GM18498 (cell line): Measurements from ENCODE around the gene TARS2.

Source experiments
- ATAC-seq: cut with Tn5 transposase; IDR thresholded peaks from one replicate; pipeline ENCODE4 v1.9.1; 2021; ENCODE audit warnings: mild to moderate bottlenecking, moderate library complexity; ENCODE audit not compliant: unreplicated experiment

TARS2 gene, protein sequence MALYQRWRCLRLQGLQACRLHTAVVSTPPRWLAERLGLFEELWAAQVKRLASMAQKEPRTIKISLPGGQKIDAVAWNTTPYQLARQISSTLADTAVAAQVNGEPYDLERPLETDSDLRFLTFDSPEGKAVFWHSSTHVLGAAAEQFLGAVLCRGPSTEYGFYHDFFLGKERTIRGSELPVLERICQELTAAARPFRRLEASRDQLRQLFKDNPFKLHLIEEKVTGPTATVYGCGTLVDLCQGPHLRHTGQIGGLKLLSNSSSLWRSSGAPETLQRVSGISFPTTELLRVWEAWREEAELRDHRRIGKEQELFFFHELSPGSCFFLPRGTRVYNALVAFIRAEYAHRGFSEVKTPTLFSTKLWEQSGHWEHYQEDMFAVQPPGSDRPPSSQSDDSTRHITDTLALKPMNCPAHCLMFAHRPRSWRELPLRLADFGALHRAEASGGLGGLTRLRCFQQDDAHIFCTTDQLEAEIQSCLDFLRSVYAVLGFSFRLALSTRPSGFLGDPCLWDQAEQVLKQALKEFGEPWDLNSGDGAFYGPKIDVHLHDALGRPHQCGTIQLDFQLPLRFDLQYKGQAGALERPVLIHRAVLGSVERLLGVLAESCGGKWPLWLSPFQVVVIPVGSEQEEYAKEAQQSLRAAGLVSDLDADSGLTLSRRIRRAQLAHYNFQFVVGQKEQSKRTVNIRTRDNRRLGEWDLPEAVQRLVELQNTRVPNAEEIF

DNA sequence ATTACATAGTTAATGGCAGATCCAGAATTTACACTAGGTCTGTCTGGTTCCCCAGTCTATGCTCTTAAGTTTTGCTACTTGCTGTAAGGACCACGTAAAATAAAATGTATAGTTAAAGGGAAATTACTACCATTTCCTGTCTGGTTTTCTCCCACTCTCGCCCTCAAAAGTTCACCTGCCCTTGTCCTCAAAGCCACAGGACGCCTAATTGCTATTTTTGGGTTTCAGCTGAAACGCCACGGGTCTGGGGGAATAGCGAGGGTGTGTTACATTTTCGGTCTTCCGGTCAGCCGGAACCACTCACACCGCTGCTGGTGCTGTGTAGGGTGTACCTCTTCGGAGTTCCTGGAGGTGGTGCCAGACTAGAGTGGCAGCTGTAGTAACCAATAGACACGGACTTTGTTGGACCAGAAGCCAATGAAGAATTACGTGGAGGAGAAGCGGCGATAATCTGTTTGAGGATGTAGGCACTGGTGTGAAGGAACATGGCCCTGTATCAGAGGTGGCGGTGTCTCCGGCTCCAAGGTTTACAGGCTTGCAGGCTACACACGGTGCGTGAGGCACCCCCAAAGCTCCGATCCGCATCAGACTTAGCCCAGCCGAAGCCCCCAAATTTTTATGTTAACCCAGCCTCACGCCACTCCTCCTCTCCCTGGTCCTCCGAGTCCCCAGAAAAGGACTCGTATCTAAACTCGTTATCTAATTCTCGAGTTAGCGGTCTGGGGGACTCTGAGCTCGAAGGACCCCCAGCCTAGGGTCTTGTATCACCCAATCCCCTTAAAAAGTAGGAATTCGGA, at the start of gene TARS2:
TARS2 (plus strand) TSS at position 454 of the 797 bp plus-strand sequence; CDS start at position 486, 32 bp downstream.
- ATAC-seq = peak; percentile 99

DNA sequence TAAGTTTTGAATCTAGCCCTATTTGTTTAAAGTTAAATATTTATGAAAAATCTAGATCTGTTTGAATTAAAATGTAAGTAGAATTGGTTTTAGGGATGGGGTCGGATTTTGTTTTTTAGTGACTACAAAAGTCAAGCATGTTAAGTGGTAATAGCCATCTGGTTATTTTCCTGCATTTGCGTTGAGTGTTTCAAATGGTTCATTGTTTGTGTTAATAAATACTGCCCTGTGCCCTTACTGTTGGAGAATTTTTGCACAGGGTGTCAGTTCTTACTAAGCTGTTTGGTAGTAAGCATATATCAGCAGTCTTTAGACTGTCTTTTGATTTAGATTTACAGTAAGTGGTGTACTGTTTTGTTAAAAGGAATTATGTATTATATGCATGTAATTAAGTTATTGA, 46.1 kb upstream of the TARS2 start:
- ATAC-seq = no peak

DNA sequence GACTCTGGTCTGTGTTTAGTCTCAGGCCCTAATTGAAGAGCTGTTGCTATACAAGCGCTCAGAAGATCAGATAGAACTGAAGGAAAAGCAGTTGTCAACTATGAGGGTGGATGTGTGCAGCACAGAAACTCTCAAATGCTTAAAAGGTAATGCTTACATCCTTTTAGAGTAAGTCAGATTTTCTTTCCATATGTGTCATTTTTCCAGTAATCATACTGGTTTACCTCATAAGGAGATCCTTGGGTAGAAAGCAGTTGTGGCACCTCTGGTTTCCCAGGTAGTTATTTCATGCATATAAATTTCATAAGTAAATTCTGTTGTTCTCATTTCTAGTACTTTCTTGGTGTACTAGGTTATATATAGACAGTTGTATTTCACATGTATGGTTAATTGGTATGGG, 43.0 kb upstream of the TARS2 start:
- ATAC-seq = no peak

DNA sequence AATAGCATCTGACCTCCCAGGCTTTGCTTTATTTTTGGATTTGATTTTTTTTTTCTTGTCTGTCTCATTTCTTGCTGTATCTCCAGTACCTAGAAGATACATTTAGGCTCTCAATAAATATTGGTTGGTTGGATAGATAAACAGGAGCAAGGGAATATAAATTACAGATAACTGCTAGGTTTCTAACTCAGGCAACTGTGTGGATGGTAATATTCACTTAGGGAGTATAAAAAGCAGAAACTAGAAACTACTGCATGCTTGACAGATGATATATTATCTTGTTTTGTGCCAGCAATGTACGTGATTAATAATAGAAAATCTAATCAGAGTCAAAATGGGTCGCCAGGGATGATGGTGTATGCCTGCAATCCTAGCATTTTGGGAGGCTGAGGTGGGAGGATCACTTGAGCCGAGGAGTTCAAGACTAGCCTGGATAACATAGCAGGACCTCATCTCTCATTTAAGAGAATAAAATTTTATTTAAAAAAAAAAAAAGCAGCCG, 31.0 kb upstream of the TARS2 start:
- no peak for ATAC-seq

DNA sequence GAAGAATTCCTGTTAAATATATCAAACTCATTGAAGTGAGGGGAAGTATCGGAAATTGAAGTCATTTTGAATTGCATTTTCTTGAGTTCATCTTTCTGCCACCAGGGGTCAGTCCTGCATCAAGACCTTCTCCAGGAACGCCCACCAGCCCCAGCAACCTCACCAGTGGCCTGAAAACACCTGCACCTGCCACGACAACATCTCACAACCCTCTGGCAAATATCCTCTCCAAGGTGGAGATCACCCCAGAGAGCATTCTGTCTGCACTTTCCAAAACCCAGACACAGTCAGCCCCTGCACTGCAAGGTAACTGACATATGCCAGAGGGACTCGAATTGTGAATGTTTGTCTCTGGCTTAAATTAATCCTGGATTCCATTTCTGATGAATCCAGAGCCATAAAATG, 22.8 kb upstream of the TARS2 start:
- no peak for ATAC-seq

DNA sequence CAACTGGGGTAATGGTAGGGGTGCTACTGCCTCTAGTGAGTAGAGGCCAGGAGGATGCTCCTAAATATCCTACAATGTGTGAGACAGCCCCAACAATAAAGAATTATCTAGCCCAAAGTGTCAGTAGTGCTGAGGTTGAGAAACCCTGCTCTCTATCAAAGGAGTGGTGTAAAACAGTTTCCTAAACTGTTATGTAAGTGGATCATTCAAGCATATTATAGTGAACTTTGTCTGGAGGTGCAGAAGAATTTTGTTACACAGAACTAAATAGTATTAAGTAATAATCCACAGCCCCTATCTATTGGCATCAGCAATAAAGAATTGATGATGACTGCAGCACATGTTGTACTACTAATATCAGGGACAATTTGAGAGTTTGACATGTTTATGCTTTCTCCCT, 20.3 kb upstream of the TARS2 start:
- no peak for ATAC-seq

DNA sequence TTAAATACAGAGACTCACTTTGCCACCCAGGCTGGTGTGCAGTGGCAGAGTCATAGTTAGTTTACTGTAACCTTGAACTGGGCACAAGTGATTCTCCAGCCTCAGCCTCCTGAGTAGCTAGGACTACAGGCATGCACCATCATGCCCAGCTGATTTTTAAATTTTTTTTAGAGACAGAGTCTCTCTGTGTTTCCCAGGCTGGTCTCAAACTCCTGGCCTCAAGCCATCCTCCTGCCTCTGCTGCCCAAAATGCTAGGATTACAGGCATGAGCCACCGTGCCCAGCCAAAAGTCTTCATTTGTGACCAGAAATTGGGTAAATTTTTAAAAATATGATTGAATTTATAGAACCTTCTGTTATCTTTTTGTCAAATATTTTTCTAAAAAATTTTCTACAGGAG, 17.9 kb upstream of the TARS2 start:
- ATAC-seq = no peak

DNA sequence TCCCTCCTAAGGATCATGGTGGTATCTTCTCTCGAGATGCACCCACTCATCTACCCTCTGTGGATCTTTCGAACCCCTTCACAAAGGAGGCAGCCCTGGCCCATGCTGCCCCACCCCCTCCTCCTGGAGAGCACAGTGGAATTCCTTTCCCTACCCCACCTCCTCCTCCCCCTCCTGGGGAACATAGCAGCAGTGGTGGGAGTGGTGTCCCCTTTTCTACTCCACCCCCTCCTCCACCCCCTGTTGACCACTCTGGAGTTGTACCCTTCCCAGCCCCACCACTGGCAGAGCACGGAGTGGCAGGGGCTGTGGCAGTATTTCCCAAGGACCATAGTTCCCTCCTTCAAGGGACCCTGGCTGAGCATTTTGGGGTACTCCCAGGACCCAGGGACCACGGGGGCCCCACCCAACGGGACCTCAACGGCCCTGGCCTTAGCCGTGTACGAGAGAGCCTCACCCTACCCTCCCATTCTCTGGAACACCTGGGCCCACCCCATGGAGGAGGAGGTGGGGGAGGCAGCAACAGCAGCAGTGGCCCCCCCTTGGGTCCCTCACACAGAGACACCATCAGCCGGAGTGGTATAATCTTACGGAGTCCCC, 14.5 kb upstream of the TARS2 start:
- no peak for ATAC-seq

DNA sequence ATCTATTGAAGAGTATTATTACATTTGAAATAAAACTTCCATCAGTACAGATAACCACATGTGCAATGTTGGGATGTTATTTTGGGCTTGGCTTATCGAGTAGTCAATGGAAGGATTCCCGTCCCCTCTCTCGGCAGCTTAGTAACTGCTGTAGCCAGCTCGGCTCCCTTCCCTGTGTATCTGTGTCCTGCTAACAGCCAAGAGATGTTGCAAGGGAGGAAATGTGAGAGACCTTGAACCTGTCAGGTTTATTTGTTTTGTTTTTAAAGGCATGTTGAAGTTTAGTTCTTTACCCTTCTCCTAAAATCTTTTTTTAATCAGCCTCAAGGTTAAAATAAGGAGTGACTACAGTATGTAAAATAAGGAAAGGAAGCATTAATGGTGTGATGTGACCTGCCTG, 13.6 kb upstream of the TARS2 start:
- no peak for ATAC-seq

DNA sequence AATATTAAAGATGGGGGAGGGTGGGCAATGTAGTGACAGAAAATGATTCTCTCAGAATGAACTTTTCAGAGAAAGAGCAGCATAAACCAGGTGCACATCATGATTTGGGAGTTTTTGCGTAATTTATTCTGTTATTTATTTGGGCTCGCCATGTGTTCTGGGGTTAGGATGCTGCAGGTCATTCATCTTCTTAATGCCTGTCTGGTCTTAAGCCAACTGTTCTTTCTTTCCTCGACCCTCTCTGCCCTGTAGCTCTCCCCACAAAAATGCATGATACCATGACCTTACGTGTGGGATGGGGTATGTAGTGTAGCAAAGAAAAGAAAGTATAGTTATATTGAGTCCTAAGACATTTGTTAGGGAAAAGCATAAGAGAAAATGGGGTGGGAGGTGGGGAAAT, 12.3 kb upstream of the TARS2 start:
- ATAC-seq = no peak

DNA sequence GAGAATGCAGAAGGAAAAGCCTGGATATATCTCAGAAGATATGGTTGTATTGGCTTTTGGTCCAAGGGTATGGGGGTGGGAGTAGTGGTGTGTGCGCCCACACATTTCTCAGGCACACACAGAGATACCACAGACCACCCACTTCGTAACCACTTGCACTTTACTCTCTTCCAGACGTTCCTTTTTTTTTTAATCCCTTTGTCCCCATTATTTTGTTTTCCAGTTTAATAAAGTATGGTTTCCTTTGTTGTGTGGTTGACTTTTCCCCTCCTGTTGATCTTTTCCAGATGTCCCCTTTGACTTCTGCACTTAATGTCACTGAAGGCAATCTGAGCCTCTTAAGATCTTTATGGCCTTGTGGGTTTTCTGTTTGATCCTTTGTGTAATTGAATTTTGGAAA, 10.5 kb upstream of the TARS2 start:
- ATAC-seq = no peak

DNA sequence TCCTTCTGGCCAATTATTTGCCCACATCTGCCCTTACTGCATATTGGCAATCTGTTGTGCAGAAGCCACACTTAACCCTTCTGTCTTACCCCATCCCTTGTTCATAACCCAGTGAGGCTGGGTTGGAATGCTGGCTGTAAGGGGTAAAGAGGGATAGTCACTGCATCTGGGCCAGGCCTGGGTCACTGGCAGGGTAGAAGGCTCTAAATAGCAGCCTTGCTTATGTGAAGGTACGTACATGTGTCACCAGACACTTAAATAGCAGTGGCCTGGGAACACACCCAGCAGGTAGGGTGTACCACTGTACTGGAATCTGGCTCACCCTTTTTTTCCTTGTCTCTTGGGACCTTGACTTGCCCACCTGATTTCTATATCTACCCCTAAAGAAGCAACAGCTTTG, 9.9 kb upstream of the TARS2 start:
- ATAC-seq = no peak

DNA sequence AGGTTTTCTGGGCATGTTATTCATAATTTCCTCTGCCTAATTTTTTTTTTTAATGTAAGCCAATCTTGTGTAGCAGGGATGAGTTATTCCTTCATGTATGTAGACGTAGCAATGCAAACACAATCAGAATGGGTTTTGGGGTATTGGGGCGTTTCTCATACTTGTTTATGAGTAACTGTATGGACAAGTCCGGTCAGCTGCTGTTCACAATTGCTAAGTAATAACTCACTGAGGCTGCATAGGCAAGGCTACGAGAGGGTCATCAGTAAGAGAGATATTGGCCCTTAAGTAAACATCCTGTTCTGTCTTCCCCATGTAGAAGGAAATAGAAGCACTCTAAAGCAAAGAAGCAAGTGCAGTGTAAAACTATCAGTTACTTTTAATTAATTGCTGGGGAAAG, 9.5 kb upstream of the TARS2 start:
- ATAC-seq = no peak

DNA sequence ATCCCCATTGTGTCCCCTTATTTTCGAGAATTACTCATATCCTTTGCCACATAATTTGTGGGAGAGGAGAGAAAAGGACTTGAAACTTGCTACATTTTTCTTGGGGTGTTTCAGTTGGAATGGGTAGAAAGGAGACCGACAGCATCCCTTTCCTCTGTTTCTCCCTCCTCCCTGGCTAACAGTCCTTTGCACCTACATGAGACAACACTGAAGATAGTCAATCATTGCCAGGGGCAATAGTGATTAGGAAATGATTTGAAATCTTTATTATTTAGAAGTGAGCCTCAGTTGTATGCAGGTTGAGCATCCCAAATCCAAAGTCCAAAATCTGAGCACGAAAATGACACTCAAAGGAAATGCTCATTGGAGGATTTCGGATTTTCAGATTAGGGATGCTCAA, 7.8 kb upstream of the TARS2 start:
- no peak for ATAC-seq

DNA sequence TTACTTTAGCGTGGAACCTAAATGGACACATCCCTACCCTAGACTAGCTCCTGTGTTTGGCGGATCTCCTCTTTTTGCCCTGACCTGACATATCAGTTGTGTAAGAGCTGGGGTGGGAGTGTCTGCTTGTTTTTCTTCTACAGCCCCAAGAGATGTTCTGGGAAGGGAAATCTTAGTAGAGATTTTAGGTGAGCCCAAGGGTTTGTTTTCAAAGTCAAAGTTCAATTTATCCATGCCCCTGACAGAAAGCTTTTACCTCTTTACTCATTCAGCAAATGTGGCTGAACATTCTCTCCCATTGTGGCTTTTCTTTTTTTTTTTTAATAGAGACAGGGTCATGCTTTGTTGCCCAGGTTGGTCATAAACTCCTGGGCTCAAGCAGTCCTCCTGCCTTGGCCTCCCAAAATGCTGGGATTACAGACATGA, 7.3 kb upstream of the TARS2 start:
- no peak for ATAC-seq

DNA sequence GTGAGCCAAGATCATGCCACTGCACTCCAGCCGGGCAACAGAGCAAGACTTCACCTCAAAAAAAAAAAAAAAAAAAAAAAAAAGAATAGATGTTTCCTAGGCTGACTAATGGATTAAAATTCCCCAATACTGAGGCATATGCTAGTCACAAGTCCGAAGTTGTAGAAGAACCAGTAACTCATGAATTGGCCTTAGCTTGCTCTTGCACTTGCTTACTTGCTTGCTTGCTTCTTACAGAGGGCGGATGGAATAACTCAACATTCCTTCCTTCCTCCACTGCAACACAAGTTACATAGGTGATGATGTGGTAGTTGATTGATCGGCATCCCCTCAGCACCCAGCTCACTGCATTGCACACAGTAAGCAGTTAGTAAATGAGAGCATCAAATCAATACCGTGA, 2.8 kb upstream of the TARS2 start:
- ATAC-seq = no peak

DNA sequence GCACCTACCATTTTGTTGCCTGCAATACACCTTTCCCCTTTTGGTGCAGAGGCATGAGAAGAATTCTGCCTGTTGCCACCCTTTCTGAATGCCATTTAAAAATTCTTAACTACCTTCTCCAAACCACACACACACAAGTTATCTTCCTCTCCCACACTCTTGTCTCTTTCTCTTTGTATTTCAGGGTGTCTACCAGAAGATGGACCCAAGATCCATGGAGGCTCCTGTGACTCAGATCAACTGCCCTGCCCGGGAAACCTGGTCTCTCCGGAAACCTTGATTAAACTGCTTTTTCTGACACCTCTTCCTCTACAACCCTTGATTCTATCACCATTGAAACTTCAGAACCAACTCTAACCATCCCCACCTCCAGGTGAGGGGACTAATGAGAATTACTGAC, 2.4 kb upstream of the TARS2 start:
- ATAC-seq = no peak

DNA sequence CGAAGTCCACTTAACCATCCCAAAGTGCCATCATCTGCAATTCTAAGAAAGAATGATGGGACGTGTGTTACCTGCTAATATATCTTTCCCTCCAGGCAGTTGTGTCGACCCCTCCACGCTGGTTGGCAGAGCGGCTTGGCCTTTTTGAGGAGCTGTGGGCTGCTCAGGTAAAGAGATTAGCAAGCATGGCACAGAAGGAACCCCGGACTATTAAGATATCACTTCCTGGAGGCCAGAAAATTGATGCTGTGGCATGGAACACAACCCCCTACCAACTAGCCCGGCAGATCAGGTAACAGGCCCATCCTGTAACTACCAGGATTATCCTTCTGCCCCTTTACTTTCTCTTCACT, 520 bp downstream of the TARS2 start:
- ATAC-seq = no peak

DNA sequence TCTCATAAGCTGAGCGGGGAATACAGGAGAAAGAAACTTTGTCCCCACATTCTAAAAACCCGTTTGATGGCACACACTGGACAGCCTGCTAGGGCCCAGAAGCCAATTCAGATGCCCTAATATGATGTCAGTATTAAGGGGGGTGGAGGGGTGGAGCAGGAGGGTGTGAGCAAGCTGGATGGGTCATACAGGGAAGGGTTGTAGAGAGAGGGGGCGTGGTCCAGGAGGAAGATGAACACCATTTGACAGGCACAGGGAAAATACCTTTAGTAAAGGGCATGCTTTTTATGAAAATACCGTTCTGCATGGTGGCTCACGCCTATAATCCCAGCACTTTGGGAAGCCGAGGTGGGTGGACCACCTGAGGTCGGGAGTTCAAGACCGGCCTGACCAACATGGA, 6.0 kb downstream of the TARS2 start:
- no peak for ATAC-seq

DNA sequence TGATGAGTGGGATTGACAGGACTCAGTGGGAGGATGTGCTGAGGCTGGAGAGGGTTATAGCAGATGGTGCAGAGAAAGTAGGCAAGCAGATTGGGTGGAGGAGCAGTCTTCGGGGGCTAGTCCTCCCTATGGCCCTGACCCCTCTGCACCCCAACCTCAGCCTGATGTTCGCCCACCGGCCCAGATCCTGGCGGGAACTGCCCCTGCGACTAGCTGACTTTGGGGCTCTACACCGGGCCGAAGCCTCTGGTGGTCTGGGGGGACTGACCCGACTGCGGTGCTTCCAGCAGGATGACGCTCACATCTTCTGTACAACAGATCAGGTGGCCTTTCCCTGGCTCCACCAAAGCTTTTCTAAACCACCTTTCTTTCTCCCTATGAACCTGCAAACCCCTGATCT, 11.1 kb downstream of the TARS2 start:
- no peak for ATAC-seq

DNA sequence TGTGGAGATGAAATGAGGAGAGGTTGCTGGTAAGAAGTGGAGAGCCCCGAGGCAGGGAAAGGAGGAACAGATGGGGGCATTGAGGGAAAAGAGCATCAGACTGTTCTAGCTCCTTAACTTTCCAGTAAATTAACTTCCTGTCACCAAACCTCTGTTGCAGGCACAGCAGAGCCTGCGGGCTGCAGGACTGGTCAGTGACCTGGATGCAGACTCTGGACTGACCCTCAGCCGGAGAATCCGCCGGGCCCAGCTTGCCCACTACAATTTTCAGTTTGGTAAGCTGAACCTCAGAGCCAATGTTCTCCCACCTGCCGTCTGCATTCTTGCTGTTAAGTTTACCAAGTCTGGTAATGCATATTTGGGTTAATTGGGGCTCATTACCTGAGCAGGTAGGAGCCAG, 18.2 kb downstream of the TARS2 start:
- ATAC-seq = no peak
